ENCODE measurements around the gene NPR3. TPM values are rescaled to one million over a fixed set of nuclear protein-coding genes. Genes with fewer than 3 reads are reported as not detected.

NPR3 gene
- total and polyA plus RNA-seq, 2 donors = 1.8 to 21.7 TPM

GRCh38 chr5:32720300-32720699 lies 9.2 kb downstream of the NPR3 start:
- Histone ChIP-seq H3K27ac (ENCODE audit: low read depth) (no peak overlapping the region), H3K4me3 (ENCODE audit: low read depth, low read length) (no peak overlapping the region), H3K4me1 (ENCODE audit: insufficient read depth) (no peaks in the 10 kb centered on the region), H3K36me3 (ENCODE audit: insufficient read depth) (no peaks in the 10 kb centered on the region)
- 93% methylated on average over 2 of the region's 2 CpGs for WGBS
- no peak for DNase-seq (ENCODE audit: extremely low spot score)

GRCh38 chr5:32721626-32722025 lies 10.5 kb downstream of the NPR3 start:
- H3K4me3 ChIP-seq (ENCODE audit: low read depth, low read length) = no peak overlapping the region
- H3K36me3 ChIP-seq (ENCODE audit: insufficient read depth) = no peaks in the 10 kb centered on the region
- no peak for DNase-seq (ENCODE audit: extremely low spot score)
- no peaks in the 10 kb centered on the region for H3K4me1 ChIP-seq (ENCODE audit: insufficient read depth)
- H3K27ac ChIP-seq (ENCODE audit: low read depth) = no peak overlapping the region

- H3K4me3 ChIP-seq (ENCODE audit: low read depth, low read length) = no peak overlapping the region
- WGBS = 68% methylated on average over 7 of the region's 7 CpGs
- no peak overlapping the region for H3K27ac ChIP-seq (ENCODE audit: low read depth)
- H3K4me1 ChIP-seq (ENCODE audit: insufficient read depth) = no peaks in the 10 kb centered on the region
- no peaks in the 10 kb centered on the region for H3K36me3 ChIP-seq (ENCODE audit: insufficient read depth)
- no peak for DNase-seq (ENCODE audit: extremely low spot score)
Measured at GRCh38 chr5:32722957-32723356, 11.8 kb downstream of the NPR3 start.

- DNase-seq (ENCODE audit: extremely low spot score) = no peak
- Histone ChIP-seq H3K36me3 (ENCODE audit: insufficient read depth) (no peaks in the 10 kb centered on the region), H3K4me3 (ENCODE audit: low read depth, low read length) (no peak overlapping the region), H3K4me1 (ENCODE audit: insufficient read depth) (no peaks in the 10 kb centered on the region), H3K27ac (ENCODE audit: low read depth) (no peak overlapping the region)
- 97% methylated on average over 7 of the region's 7 CpGs for WGBS
Measured at GRCh38 chr5:32724526-32724925, 13.4 kb downstream of the NPR3 start.

GRCh38 chr5:32726086-32726557 lies 15.0 kb downstream of the NPR3 start:
- H3K4me3 ChIP-seq (ENCODE audit: low read depth, low read length) = no peak overlapping the region
- H3K4me1 ChIP-seq (ENCODE audit: insufficient read depth) = no peaks in the 10 kb centered on the region
- no peak for DNase-seq (ENCODE audit: extremely low spot score)
- H3K36me3 ChIP-seq (ENCODE audit: insufficient read depth) = no peaks in the 10 kb centered on the region
- 20% methylated on average over 3 of the region's 3 CpGs for WGBS
- H3K27ac ChIP-seq (ENCODE audit: low read depth) = no peak overlapping the region

- H3K27ac ChIP-seq (ENCODE audit: low read depth) = no peak overlapping the region
- no peaks in the 10 kb centered on the region for H3K36me3 ChIP-seq (ENCODE audit: insufficient read depth)
- no peak overlapping the region for H3K4me3 ChIP-seq (ENCODE audit: low read depth, low read length)
- no peak for DNase-seq (ENCODE audit: extremely low spot score)
- H3K4me1 ChIP-seq (ENCODE audit: insufficient read depth) = no peaks in the 10 kb centered on the region
Measured at GRCh38 chr5:32729651-32730050, 18.5 kb downstream of the NPR3 start.

GRCh38 chr5:32733590-32734340 lies 22.6 kb downstream of the NPR3 start:
- no peak overlapping the region for H3K27ac ChIP-seq (ENCODE audit: low read depth)
- DNase-seq (ENCODE audit: extremely low spot score) = no peak
- H3K4me1 ChIP-seq (ENCODE audit: insufficient read depth) = no peaks in the 10 kb centered on the region
- H3K4me3 ChIP-seq (ENCODE audit: low read depth, low read length) = no peak overlapping the region
- no peaks in the 10 kb centered on the region for H3K36me3 ChIP-seq (ENCODE audit: insufficient read depth)
- WGBS = 64% methylated on average over 5 of the region's 5 CpGs

GRCh38 chr5:32734827-32735378 lies 23.8 kb downstream of the NPR3 start:
- 79% methylated on average over 8 of the region's 8 CpGs for WGBS
- Histone ChIP-seq H3K4me3 (ENCODE audit: low read depth, low read length) (no peak overlapping the region), H3K4me1 (ENCODE audit: insufficient read depth) (no peaks in the 10 kb centered on the region), H3K36me3 (ENCODE audit: insufficient read depth) (no peaks in the 10 kb centered on the region), H3K27ac (ENCODE audit: low read depth) (no peak overlapping the region)
- DNase-seq (ENCODE audit: extremely low spot score) = no peak

- DNase-seq (ENCODE audit: extremely low spot score) = no peak
- WGBS = 71% methylated on average over 5 of the region's 5 CpGs
- Histone ChIP-seq H3K27ac (ENCODE audit: low read depth) (no peak overlapping the region), H3K4me1 (ENCODE audit: insufficient read depth) (no peaks in the 10 kb centered on the region), H3K36me3 (ENCODE audit: insufficient read depth) (no peaks in the 10 kb centered on the region), H3K4me3 (ENCODE audit: low read depth, low read length) (no peak overlapping the region)
Measured at GRCh38 chr5:32735512-32735911, 24.4 kb downstream of the NPR3 start.

GRCh38 chr5:32736842-32737241 lies 25.7 kb downstream of the NPR3 start:
- Histone ChIP-seq H3K4me3 (ENCODE audit: low read depth, low read length) (no peak overlapping the region), H3K4me1 (ENCODE audit: insufficient read depth) (no peaks in the 10 kb centered on the region), H3K27ac (ENCODE audit: low read depth) (no peak overlapping the region), H3K36me3 (ENCODE audit: insufficient read depth) (no peaks in the 10 kb centered on the region)
- no peak for DNase-seq (ENCODE audit: extremely low spot score)
- 74% methylated on average over 3 of the region's 3 CpGs for WGBS

GRCh38 chr5:32740651-32741050 lies 29.5 kb downstream of the NPR3 start:
- H3K4me3 ChIP-seq (ENCODE audit: low read depth, low read length) = no peak overlapping the region
- H3K4me1 ChIP-seq (ENCODE audit: insufficient read depth) = no peaks in the 10 kb centered on the region
- no peaks in the 10 kb centered on the region for H3K36me3 ChIP-seq (ENCODE audit: insufficient read depth)
- WGBS = 83% methylated on average over 4 of the region's 4 CpGs
- H3K27ac ChIP-seq (ENCODE audit: low read depth) = no peak overlapping the region
- no peak for DNase-seq (ENCODE audit: extremely low spot score)

- H3K27ac ChIP-seq (ENCODE audit: low read depth) = no peak overlapping the region
- H3K4me1 ChIP-seq (ENCODE audit: insufficient read depth) = no peaks in the 10 kb centered on the region
- 66% methylated on average over 2 of the region's 2 CpGs for WGBS
- no peak overlapping the region for H3K4me3 ChIP-seq (ENCODE audit: low read depth, low read length)
- DNase-seq (ENCODE audit: extremely low spot score) = no peak
- no peaks in the 10 kb centered on the region for H3K36me3 ChIP-seq (ENCODE audit: insufficient read depth)
Measured at GRCh38 chr5:32745317-32745716, 34.2 kb downstream of the NPR3 start.

GRCh38 chr5:32752411-32752810 lies 41.3 kb downstream of the NPR3 start:
- no peak overlapping the region for H3K27ac ChIP-seq (ENCODE audit: low read depth)
- WGBS = 86% methylated on average over 4 of the region's 4 CpGs

GRCh38 chr5:32753051-32753450 lies 41.9 kb downstream of the NPR3 start:
- DNase-seq (ENCODE audit: extremely low spot score) = no peak
- H3K4me3 ChIP-seq (ENCODE audit: low read depth, low read length) = no peak overlapping the region
- no peak overlapping the region for H3K27ac ChIP-seq (ENCODE audit: low read depth)
- no peaks in the 10 kb centered on the region for H3K36me3 ChIP-seq (ENCODE audit: insufficient read depth)
- 93% methylated on average over 2 of the region's 2 CpGs for WGBS
- H3K4me1 ChIP-seq (ENCODE audit: insufficient read depth) = no peaks in the 10 kb centered on the region

More at GRCh38 chr5:32752411-32752810, 41.3 kb downstream of the NPR3 start:
- Histone ChIP-seq H3K36me3 (ENCODE audit: insufficient read depth) (no peaks in the 10 kb centered on the region), H3K4me1 (ENCODE audit: insufficient read depth) (no peaks in the 10 kb centered on the region), H3K4me3 (ENCODE audit: low read depth, low read length) (no peak overlapping the region)
- DNase-seq (ENCODE audit: extremely low spot score) = no peak

All from urinary bladder (tissue), 4 donors.